Thyroid gland (tissue), 4 donors: ENCODE data around the gene PACS2.

Experiments
- CTCF ChIP-seq, 6 experiments: fragments of 200-600 bp in 3 of 6; fragments of 450-650 bp in 3 of 6; sonication (generic) in 3 of 6; IDR thresholded peaks; one replicate each; pipeline ENCODE4 v1.5.1; 2016 to 2019; ENCODE audit warnings: antibody characterized with exemption in 6 of 6, mild to moderate bottlenecking in 2 of 6, inconsistent platforms in 1 of 6, moderate library complexity in 1 of 6
- POLR2A ChIP-seq, 2 donors: fragments of 450-650 bp; IDR thresholded peaks; one replicate each; pipeline ENCODE4 v1.6.1; 2017; ENCODE audit warnings: antibody characterized with exemption in 2 of 2, mild to moderate bottlenecking in 2 of 2, moderate library complexity in 1 of 2

GRCh38 chr14:105417690-105418121 is 103.2 kb downstream of the PACS2 start:
- TF ChIP-seq POLR2A (IDR thresholded peaks at IDR 0.05), result no peak
- TF ChIP-seq CTCF (IDR thresholded peaks at IDR 0.05), result no peak
